H1 (cell line): ENCODE results near the gene SPTBN1. TPM values are rescaled to one million over a fixed set of nuclear protein-coding genes. Genes with fewer than 3 reads are reported as not detected.

ENCODE experiments used
- CTCF ChIA-PET: fragments of 300-600 bp; sonication (Branson Sonifier 250); formaldehyde crosslinking; loops from one replicate; lab custom pipeline; 2021; ENCODE audit not compliant: partially characterized antibody; lab: Charles Lee
- POLR2A ChIA-PET: fragments of 300-600 bp; sonication (Branson Sonifier 250); formaldehyde crosslinking; loops from one replicate; lab custom pipeline; 2021; ENCODE audit warnings: inconsistent platforms; ENCODE audit not compliant: partially characterized antibody; lab: Charles Lee
- DNase-seq, 2 experiments: peaks; one replicate each; pipeline versions ENCODE4 v3.0.0 to v3.0.0-alpha.2; 2010 to 2022; ENCODE audit warnings: low spot score in 2 of 2, low read depth in 1 of 2, mixed read lengths in 1 of 2
- FAIRE-seq: peaks from 2 replicates; lab custom pipeline; 2011; peaks lifted over from hg19 to GRCh38; lab: Jason Lieb, UNC
- H2AFZ ChIP-seq: 2 replicates; pipeline ENCODE4 v1.8.1; 2012; ENCODE audit warnings: low read length, inconsistent platforms
- H2AK5ac ChIP-seq: 2 replicates; pipeline ENCODE4 v1.6.1; 2013; ENCODE audit warnings: low read depth, low read length
- H2BK120ac ChIP-seq: replicated peaks from 2 replicates; pipeline ENCODE3; 2013; ENCODE audit warnings: low read depth, low read length, inconsistent platforms
- H2BK12ac ChIP-seq: 2 replicates; pipeline ENCODE4 v1.6.1; 2013; ENCODE audit warnings: low read depth, low read length
- H2BK15ac ChIP-seq: 2 replicates; pipeline ENCODE4 v1.6.1; 2013; ENCODE audit warnings: low read length
- H2BK20ac ChIP-seq: 2 replicates; pipeline ENCODE4 v1.6.1; 2013; ENCODE audit warnings: low read length
- H2BK5ac ChIP-seq: 2 replicates; pipeline ENCODE4 v1.6.1; 2013; ENCODE audit warnings: low read depth, low read length
- H3K14ac ChIP-seq: 2 replicates; pipeline ENCODE4 v1.6.1; 2013; ENCODE audit warnings: inconsistent platforms; ENCODE audit not compliant: insufficient read length
- H3K18ac ChIP-seq: 2 replicates; pipeline ENCODE4 v1.6.1; 2013; ENCODE audit warnings: low read length; ENCODE audit errors: extremely low read depth
- H3K23ac ChIP-seq: 2 replicates; pipeline ENCODE4 v1.6.1; 2013; ENCODE audit warnings: inconsistent platforms; ENCODE audit not compliant: insufficient read length
- H3K23me2 ChIP-seq: 2 replicates; pipeline ENCODE4 v1.6.1; 2013; ENCODE audit warnings: low read depth, low read length
- H3K27ac ChIP-seq: 2 replicates; pipeline ENCODE4 v1.6.1; 2011; ENCODE audit warnings: low read depth, low read length, inconsistent platforms
- H3K27me3 ChIP-seq, 4 experiments: replicated peaks in 1 of 4; 1 replicate in 1 of 4; 2 replicates in 3 of 4; pipeline versions ENCODE4 v1.6.1 to v1.8.1; 2011 to 2013; ENCODE audit warnings: low read length in 3 of 4, mild to moderate bottlenecking in 3 of 4, inconsistent platforms in 2 of 4, mixed read lengths in 2 of 4, moderate library complexity in 1 of 4; ENCODE audit not compliant: control insufficient read depth in 3 of 4, insufficient read depth in 3 of 4; ENCODE audit errors: extremely low read depth in 1 of 4
- H3K36me3 ChIP-seq, 4 experiments: 2 replicates each; pipeline versions ENCODE4 v1.6.1 to v1.8.1; 2011 to 2013; ENCODE audit warnings: mild to moderate bottlenecking in 4 of 4, low read length in 3 of 4, moderate library complexity in 2 of 4, control low read depth in 1 of 4, inconsistent platforms in 1 of 4; ENCODE audit not compliant: insufficient read depth in 4 of 4, control insufficient read depth in 2 of 4
- H3K4ac ChIP-seq: replicated peaks from 2 replicates; pipeline ENCODE3; 2013; ENCODE audit warnings: low read length, low read depth, mixed read lengths, inconsistent platforms; ENCODE audit not compliant: insufficient read length
- H3K4me1 ChIP-seq, 4 experiments: replicated peaks in 1 of 4; 1 replicate in 1 of 4; 2 replicates in 3 of 4; pipeline versions ENCODE4 v1.6.1 to v1.8.1; 2011 to 2013; ENCODE audit warnings: low read length in 3 of 4, inconsistent platforms in 2 of 4, mixed read lengths in 1 of 4; ENCODE audit not compliant: insufficient read depth in 4 of 4, control insufficient read depth in 3 of 4
- H3K4me2 ChIP-seq, 2 experiments: 2 replicates each; pipeline versions ENCODE4 v1.6.1 to v1.8.1; 2011 to 2013; ENCODE audit warnings: low read depth in 2 of 2, low read length in 2 of 2, control low read depth in 1 of 2, inconsistent platforms in 1 of 2, mild to moderate bottlenecking in 1 of 2; ENCODE audit not compliant: insufficient read depth in 1 of 2
- H3K4me3 ChIP-seq, 4 experiments: fragments of 200-600, 300-600 bp in 1 of 4; sonication (generic), shearing (Covaris generic), sonication (Bioruptor Twin) in 1 of 4; 2 replicates each; pipeline versions ENCODE4 v1.5.1 to v1.8.1; 2011 to 2016; ENCODE audit warnings: low read length in 4 of 4, low read depth in 3 of 4, control low read depth in 2 of 4, inconsistent platforms in 2 of 4, mild to moderate bottlenecking in 2 of 4, mixed read lengths in 1 of 4, moderate library complexity in 1 of 4; ENCODE audit not compliant: insufficient read depth in 2 of 4; ENCODE audit errors: extremely low read depth in 1 of 4
- H3K56ac ChIP-seq: replicated peaks from 2 replicates; pipeline ENCODE3; 2013; ENCODE audit warnings: low read depth, mild to moderate bottlenecking, mixed read lengths, low read length, inconsistent platforms; ENCODE audit not compliant: insufficient read length
- H3K79me1 ChIP-seq: 2 replicates; pipeline ENCODE4 v1.6.1; 2013; ENCODE audit warnings: low read depth, low read length, control low read depth
- H3K79me2 ChIP-seq, 2 experiments: 2 replicates each; pipeline versions ENCODE4 v1.6.1 to v1.8.1; 2012 to 2013; ENCODE audit warnings: low read length in 2 of 2, mild to moderate bottlenecking in 2 of 2, inconsistent platforms in 1 of 2; ENCODE audit not compliant: insufficient read depth in 2 of 2, control insufficient read depth in 1 of 2
- H3K9ac ChIP-seq, 4 experiments: replicated peaks in 1 of 4; 1 replicate in 1 of 4; 2 replicates in 3 of 4; pipeline versions ENCODE4 v1.6.1 to v1.8.1; 2011 to 2013; ENCODE audit warnings: low read depth in 3 of 4, low read length in 3 of 4, control low read depth in 2 of 4, mild to moderate bottlenecking in 2 of 4, moderate library complexity in 2 of 4, inconsistent platforms in 1 of 4; ENCODE audit errors: extremely low read depth in 1 of 4
- H3K9me3 ChIP-seq, 2 experiments: 2 replicates each; pipeline versions ENCODE4 v1.6.1 to v1.8.1; 2012 to 2013; ENCODE audit warnings: mild to moderate bottlenecking in 2 of 2, moderate library complexity in 2 of 2, control low read depth in 1 of 2, inconsistent platforms in 1 of 2, low read depth in 1 of 2, low read length in 1 of 2, mixed read lengths in 1 of 2; ENCODE audit not compliant: insufficient read depth in 2 of 2
- H4K20me1 ChIP-seq, 2 experiments: replicated peaks in 1 of 2; 2 replicates each; pipeline versions ENCODE3 to v1.8.1; 2011 to 2013; ENCODE audit warnings: inconsistent platforms in 2 of 2, low read length in 2 of 2, mild to moderate bottlenecking in 1 of 2; ENCODE audit not compliant: insufficient read depth in 2 of 2, control insufficient read depth in 1 of 2
- H4K5ac ChIP-seq: 2 replicates; pipeline ENCODE4 v1.6.1; 2013; ENCODE audit warnings: low read length, low read depth, mixed read lengths, inconsistent platforms; ENCODE audit not compliant: insufficient read length
- H4K8ac ChIP-seq: 2 replicates; pipeline ENCODE4 v1.8.0; 2013; ENCODE audit warnings: mild to moderate bottlenecking, moderate library complexity, low read length, inconsistent platforms; ENCODE audit not compliant: insufficient read depth; ENCODE audit errors: extremely low read depth
- H4K91ac ChIP-seq: replicated peaks from 2 replicates; pipeline ENCODE3; 2013; ENCODE audit warnings: low read length, mixed read lengths, inconsistent platforms; ENCODE audit not compliant: insufficient read length
- CBX8 ChIP-seq: fragments of 300-800, 300-1000 bp; sonication (generic); IDR thresholded peaks from 2 replicates; pipeline ENCODE4 v1.7.1; 2016; ENCODE audit warnings: low read depth, low read length, borderline replicate concordance
- CTCF ChIP-seq, 3 experiments: IDR thresholded peaks; 1 replicate in 2 of 3; 2 replicates in 1 of 3; pipeline versions ENCODE4 v1.5.1 to v1.6.1; 2011; ENCODE audit warnings: low read length in 3 of 3, mild to moderate bottlenecking in 3 of 3, inconsistent platforms in 2 of 3, low read depth in 1 of 3, moderate library complexity in 1 of 3; ENCODE audit not compliant: insufficient read depth in 1 of 3; ENCODE audit errors: control extremely low read depth in 1 of 3
- MAX ChIP-seq: IDR thresholded peaks from 2 replicates; pipeline ENCODE4 v1.6.1; 2012; ENCODE audit warnings: inconsistent platforms
- NANOG ChIP-seq: IDR thresholded peaks from 2 replicates; pipeline ENCODE4 v1.6.1; 2011; ENCODE audit warnings: low read length, low read depth, mild to moderate bottlenecking, inconsistent platforms; ENCODE audit not compliant: insufficient read depth, poor library complexity, severe bottlenecking
- POLR2AphosphoS5 ChIP-seq: IDR thresholded peaks from 2 replicates; pipeline ENCODE4 v1.6.1; 2011; ENCODE audit warnings: low read depth, low read length
- RFX5 ChIP-seq: IDR thresholded peaks from 2 replicates; pipeline ENCODE4 v1.6.1; 2011; ENCODE audit warnings: low read depth, low read length, improper control_type of control experiment, borderline replicate concordance
- RNF2 ChIP-seq: fragments of 200-900, 300-1000 bp; sonication (generic); IDR thresholded peaks from 2 replicates; pipeline ENCODE4 v1.7.1; 2016; ENCODE audit warnings: borderline replicate concordance, low read depth, mild to moderate bottlenecking, antibody characterized with exemption, low read length; ENCODE audit not compliant: poor library complexity, severe bottlenecking; ENCODE audit errors: missing control alignments
- YY1 ChIP-seq: IDR thresholded peaks from 2 replicates; pipeline ENCODE4 v1.6.1; 2011; ENCODE audit warnings: low read depth, mild to moderate bottlenecking, low read length
- WGBS, 2 experiments: shearing (Covaris generic) in 1 of 2; methylation state at CpG; one replicate each; pipeline versions ENCODE4 v1.1.6 to v1.1.7; 2013 to 2015; ENCODE audit warnings: low lambda C conversion rate in 2 of 2, mixed read lengths in 2 of 2, inconsistent platforms in 1 of 2, low coverage in 1 of 2, missing lambda C conversion rate in 1 of 2; ENCODE audit not compliant: insufficient replicate concordance in 2 of 2, insufficient coverage in 1 of 2, insufficient read length in 1 of 2; ENCODE audit errors: extremely low coverage in 1 of 2, missing lambda C conversion rate in 1 of 2; 5-methylcytosine and 5-hydroxymethylcytosine counted together
- polyA plus RNA-seq, 7 experiments: library from polyadenylated mRNA; depleted of rRNA in 3 of 7; stranded (reverse) in 5 of 7; unstranded in 2 of 7; fragments of >200 nt in 5 of 7; fragments of 200-250 nt in 2 of 7; gene quantifications; 1 replicate in 5 of 7; 2 replicates in 1 of 7; 4 replicates in 1 of 7; pipeline versions ENCODE4 v1.2.1 to v1.2.3, GENCODE V29; 2011 to 2013; ENCODE audit warnings: missing spikeins in 2 of 7, mixed read lengths in 2 of 7
- total RNA-seq: library from RNA; stranded (reverse); fragmentation: NEBNext Ultra II Directional; extraction: Animal tissue kit (Norgen Biotek cat#: 25700); gene quantifications from 2 replicates; pipeline ENCODE4 v1.2.1, GENCODE V29; 2021

Gene SPTBN1
- total and polyA plus RNA-seq, 2 of the 8 experiments (the other 6 are each of a cell fraction or from before 2014, with no cell fraction given): 31.8 to 180 TPM

- H3K9me3 ChIP-seq: no peaks in the 10 kb centered on the region
- H2BK20ac ChIP-seq: no peak overlapping the region
- no peak overlapping the region for H3K14ac ChIP-seq
- peaks cover 0 to 8% (median under 1%) of the 10 kb centered on the region in 4 experiments; a peak in 4 of 7 replicates for H3K4me1 ChIP-seq
- H3K27me3 ChIP-seq: peaks cover 0 to 9% (median 5%) of the 10 kb centered on the region in 4 experiments; a peak in 4 of 7 replicates
- ChIA-PET CTCF (interaction anchor here (0.5 to 9.5 kb wide), 15 partner anchors 14 to 1478 kb away, joined by 3 to 179 read pairs (median 5); partner anchors contain the start of gene EML6), POLR2A (no interaction called here)
- H2BK15ac ChIP-seq: no peak overlapping the region
- no peak overlapping the region for H2AK5ac ChIP-seq
- H2BK12ac ChIP-seq: no peak overlapping the region
- H3K4ac ChIP-seq: no peak overlapping the region
- H4K20me1 ChIP-seq: no peaks in the 10 kb centered on the region
- no peak overlapping the region for H3K23ac ChIP-seq
- H3K9ac ChIP-seq: no peak overlapping the region; a peak in 3 of 7 replicates
- H3K27ac ChIP-seq: no peak overlapping the region
- no peak overlapping the region for H3K56ac ChIP-seq
- peaks cover 8% of the 10 kb centered on the region; the same call in 1 of the 2 replicates for H3K23me2 ChIP-seq
- H2BK120ac ChIP-seq: no peak overlapping the region
- no peaks in the 10 kb centered on the region for H3K36me3 ChIP-seq
- H4K5ac ChIP-seq: peak overlapping the region; percentile 52
- H3K79me1 ChIP-seq: no peaks in the 10 kb centered on the region
- peak in 1 of 2 experiments; percentile 73 for DNase-seq
- H4K8ac ChIP-seq: peak overlapping the region; percentile 41; the same call in 1 of the 2 replicates
- peak overlapping the region; percentile 34 for H3K18ac ChIP-seq
- WGBS, 2 experiments: 9% methylated on average over 24 of the region's 35 CpGs; no CpG with 5 or more reads in 1 of the 2 experiments
- no peak for FAIRE-seq
- no peaks in the 10 kb centered on the region for H3K79me2 ChIP-seq
- peak overlapping the region; percentile 56 to 73 (median 63) for H3K4me3 ChIP-seq
- no peak overlapping the region for H2BK5ac ChIP-seq
- peak overlapping the region; percentile 83 for H2AFZ ChIP-seq
- no peak overlapping the region for H4K91ac ChIP-seq
- H3K4me2 ChIP-seq: peak overlapping the region; percentile 89 to 90
- TF ChIP-seq POLR2AphosphoS5 (no peak), CTCF (IDR thresholded peaks at IDR 0.05; ENCODE audit: control extremely low read depth in 1 of 3, insufficient read depth in 1 of 3, low read depth in 1 of 3, low read length in 3 of 3) (peak in 2 of 3 experiments; percentile 18 to 28; a peak in 2 of 4 replicates), YY1 (no peak), RFX5 (no peak), MAX (0 out of 2 replicates have a peak, but pooled peaks have one; percentile 6), NANOG (no peak), RNF2 (no peak), CBX8 (no peak)
Observed at GRCh38 chr2:54708584-54709335, 252.6 kb downstream of the SPTBN1 start.
